LNCAP (cell line): ENCODE data around the gene UBR4.

Experiments
- TF ChIP-seq, protein P1 (sequence below): fragments of 450-650 bp; IDR thresholded peaks from 2 replicates; pipeline ENCODE4 v1.5.1; 2017; ENCODE audit warnings: mild to moderate bottlenecking

Gene UBR4

DNA sequence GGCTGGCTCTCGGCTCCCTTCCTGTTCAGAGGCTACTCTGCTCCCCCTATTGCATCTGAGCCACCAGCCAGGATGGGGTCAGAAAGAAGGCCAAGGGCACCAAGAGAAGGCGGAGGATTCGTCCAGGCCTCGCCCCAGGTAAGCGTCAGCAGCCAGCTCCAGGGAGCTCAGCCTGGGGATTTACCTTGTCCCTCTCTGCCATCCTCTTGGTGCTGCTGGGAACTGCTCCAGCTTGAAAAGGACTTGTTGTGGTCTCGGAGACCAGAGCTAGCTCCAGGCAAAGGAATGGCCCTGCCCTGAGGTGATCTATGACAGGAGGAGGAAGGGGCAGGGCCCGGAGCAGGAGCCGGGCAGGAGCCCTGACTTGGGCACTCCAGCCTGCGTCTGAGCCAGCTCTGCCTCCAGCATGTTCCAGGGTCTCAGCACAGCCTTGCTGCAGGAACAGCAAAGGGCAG is 139.8 kb downstream of the UBR4 start:
- TF ChIP-seq, protein P1, sequence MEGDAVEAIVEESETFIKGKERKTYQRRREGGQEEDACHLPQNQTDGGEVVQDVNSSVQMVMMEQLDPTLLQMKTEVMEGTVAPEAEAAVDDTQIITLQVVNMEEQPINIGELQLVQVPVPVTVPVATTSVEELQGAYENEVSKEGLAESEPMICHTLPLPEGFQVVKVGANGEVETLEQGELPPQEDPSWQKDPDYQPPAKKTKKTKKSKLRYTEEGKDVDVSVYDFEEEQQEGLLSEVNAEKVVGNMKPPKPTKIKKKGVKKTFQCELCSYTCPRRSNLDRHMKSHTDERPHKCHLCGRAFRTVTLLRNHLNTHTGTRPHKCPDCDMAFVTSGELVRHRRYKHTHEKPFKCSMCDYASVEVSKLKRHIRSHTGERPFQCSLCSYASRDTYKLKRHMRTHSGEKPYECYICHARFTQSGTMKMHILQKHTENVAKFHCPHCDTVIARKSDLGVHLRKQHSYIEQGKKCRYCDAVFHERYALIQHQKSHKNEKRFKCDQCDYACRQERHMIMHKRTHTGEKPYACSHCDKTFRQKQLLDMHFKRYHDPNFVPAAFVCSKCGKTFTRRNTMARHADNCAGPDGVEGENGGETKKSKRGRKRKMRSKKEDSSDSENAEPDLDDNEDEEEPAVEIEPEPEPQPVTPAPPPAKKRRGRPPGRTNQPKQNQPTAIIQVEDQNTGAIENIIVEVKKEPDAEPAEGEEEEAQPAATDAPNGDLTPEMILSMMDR = no peak

DNA sequence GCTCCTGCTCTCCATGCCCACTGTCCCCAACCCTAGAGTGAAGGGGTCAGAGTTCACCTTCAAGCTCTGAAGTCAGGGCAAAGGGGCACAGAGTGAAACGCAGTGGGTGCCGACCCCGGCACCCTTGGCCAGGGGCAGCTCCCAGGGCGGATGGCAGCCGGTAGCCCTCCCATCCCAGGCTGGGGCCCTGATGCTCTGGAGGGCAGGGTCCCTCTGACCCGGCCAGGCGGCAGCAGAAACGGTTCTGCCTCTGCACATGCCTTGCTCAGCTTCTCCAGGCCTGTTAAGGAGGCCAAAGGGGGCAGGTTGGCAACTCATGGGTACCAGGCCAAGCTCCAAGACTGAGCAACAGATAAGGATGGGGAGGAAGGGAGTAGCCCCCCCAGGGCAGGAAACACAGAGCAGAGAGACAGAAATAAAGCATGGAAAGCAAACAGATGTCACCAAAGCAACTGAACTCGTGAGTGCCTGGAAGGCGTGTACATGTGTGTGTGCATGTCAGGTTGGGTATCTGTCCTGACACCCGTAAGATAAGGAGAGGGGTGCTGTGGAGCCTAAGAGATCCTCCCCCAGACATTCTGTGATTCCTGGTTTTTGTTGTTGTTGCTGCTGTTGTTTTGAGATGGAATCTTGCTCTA is 141.3 kb downstream of the UBR4 start:
- TF ChIP-seq, protein P1 = no peak

DNA sequence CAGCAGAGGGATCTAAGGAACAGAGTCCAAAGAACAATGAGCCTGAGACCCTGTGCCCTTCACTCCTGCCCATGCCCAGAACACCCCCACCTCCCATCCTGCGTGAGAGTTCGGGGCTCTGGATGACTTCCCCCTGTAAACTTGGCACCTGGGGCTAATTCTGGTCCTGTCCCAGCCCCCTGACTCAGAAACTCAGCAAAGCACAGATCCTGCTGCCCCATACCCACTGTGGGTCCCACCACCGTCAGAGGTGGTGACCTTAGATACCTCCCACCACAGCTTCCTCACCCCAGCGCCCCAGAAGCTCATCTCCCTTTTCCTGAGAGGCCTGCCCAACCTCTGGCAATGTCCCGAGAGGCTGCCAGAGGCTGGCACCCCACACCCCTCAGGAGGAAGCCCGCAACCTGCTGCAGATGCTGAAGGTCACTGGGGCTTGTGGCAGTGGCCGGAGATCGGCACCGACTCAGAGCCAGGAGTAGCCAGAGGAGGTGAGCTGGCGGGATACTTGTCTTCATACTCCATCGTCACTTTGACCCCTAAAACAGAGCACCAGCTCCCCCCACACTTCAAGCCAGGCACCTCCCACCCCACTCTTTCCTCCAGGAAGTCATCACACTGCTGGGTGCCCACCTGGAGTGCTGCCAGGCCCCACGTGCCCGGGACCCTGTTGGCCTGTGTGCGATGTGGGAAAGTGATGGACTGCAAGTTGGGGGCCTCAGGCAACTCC is 142.0 kb downstream of the UBR4 start:
- TF ChIP-seq, protein P1 = no peak

DNA sequence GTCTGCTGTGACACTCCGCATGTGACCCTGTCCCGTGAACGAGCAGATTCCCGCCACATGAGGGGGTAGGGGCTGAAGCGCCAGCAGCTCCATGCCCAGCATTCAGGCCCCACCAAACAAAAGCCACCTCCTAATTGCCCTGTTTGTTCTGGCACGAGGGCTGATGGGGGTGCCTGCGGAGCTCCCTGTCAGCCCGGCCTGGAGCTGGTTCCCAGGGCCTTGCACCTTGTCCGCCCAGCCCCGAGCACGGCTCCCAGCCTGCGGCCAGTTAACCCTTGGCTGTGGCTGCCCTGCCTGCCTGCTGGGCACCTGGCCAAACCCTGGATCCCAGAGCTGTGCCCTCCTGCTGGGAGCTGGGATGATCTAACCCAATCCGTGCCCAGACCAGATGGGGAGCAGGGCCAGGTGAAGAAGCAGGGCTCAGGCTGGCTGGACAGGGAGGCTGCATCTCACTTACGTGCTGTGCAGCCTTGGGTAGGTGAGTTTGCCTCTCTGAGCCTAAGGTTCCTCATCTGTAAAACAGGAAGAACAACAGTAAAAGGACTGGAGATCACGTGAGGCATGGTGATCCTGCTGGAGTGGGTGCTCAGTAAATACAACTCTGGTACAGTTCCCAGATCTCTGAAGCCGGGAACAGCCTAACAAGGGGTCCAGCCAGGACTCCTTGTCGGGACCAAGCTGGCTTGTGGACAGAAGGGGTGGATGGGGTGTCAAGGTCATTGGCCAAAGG is 142.7 kb downstream of the UBR4 start:
- TF ChIP-seq, protein P1 = no peak

DNA sequence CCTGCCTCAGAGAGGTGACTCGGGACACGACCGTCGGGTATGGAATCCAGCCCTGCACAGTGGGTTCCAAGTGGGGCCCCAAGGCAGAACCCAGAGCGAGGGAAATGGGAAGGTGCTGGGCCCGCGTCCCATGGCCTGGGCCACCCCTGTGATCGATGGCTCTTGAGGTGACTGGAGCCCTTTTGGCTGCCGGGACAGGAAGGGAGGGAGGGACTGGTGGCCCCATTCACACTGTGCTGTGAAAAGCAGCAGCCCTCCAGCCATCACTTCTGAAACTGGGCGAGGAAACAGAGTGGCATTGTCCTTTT is 143.2 kb downstream of the UBR4 start:
- TF ChIP-seq, protein P1 = no peak

DNA sequence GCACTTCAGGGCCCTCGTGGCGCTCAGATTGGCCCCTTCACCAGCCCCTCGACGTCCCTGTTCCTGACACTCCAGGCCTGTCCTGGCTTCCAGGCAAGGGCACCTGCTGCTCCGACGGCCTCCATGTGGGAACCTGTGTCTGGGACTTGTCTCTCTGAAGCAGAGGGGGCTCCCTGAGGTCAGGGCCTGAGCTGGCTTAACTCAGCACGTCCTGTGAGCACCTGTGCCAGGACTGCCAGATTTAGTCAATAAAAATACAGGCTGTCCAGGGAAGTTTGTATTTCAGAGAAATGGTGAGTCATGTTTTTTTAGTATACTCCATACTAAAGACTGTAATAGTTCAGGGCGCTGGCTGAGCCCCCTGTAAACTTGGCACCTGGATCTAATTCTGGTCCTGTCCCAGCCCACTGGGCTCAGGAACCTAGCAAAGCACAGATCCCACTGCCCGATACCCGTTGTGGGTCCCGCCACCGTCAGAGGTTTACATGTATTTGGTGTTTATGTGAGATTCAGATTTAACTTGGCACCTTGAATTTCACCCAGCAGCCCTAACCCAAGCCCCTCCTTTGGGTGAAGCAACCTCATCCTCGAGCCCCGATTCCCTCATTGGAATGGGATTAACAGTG is 143.7 kb downstream of the UBR4 start:
- TF ChIP-seq, protein P1 = no peak

DNA sequence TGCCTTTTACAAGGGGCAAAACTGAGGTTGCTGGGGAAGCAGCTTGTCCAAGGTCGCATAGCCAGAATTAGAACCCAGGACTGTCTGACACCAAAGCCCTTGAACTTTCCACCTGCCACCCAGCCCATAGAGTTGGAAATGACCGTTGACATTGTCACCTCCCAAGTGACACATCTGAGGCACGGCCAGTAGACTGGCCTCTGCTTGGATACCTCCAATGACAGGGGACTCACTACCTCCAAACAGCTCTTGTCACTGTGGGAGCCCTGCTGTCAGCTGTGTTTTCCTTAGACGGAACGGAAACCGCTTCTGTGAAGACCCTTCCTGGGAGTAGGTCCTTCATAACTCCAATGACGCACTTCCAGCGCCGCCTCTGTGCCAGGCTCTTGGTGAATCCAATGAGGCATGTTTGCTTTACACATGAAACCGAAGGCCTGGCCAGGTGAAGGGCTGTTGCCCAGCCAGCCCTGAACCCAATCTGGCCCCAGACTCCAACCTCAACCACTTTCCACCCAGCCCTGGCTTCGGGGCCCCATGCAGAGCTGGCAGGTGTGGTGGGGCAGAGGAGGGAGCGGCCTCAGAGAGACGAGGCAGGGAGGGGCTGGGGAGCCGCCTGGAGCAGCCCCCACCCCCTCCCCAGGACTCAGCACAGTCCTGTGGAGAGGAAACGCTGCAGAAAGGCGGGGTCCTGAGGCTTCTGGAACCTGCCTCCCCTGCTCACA is 144.4 kb downstream of the UBR4 start:
- TF ChIP-seq, protein P1 = no peak
